ENCODE data around the gene IDI1. TPM values are rescaled to one million over a fixed set of nuclear protein-coding genes. Genes with fewer than 3 reads are reported as not detected.

IDI1 gene
- total RNA-seq, 1 donor from 2014 or later: 45.2 TPM

DNA sequence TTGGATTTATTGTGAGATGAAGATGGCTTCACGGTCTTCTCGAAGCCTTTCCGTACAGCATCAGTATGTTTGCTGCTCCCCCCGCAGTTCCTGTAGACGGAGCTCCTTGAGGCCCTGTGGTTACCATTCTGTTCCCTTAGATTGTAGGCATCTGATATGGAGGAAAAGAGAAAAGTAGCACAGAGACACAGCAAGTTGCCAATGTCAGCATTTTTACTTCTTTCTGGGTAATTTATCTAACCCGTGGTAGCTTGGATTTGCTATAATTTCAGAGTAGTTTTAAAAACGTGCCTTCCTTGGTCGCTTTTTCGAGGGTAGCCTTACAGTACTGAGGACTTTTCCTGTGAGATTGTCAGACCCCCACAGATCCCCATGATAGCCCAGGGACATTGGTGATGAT is 44.8 kb upstream of the IDI1 start:
- DNase-seq (ENCODE audit: extremely low spot score, unreplicated experiment): no peak
- Mint-ChIP-seq H3K27me3 (no peaks in the 10 kb centered on the region), H3K36me3 (peaks cover 18% of the 10 kb centered on the region), H3K4me1 (ENCODE audit: unreplicated experiment) (peaks cover 3% of the 10 kb centered on the region), H3K4me3 (no peak overlapping the region), H3K9me3 (no peaks in the 10 kb centered on the region), H3K27ac (no peak overlapping the region)
- TF ChIP-seq, protein P1, sequence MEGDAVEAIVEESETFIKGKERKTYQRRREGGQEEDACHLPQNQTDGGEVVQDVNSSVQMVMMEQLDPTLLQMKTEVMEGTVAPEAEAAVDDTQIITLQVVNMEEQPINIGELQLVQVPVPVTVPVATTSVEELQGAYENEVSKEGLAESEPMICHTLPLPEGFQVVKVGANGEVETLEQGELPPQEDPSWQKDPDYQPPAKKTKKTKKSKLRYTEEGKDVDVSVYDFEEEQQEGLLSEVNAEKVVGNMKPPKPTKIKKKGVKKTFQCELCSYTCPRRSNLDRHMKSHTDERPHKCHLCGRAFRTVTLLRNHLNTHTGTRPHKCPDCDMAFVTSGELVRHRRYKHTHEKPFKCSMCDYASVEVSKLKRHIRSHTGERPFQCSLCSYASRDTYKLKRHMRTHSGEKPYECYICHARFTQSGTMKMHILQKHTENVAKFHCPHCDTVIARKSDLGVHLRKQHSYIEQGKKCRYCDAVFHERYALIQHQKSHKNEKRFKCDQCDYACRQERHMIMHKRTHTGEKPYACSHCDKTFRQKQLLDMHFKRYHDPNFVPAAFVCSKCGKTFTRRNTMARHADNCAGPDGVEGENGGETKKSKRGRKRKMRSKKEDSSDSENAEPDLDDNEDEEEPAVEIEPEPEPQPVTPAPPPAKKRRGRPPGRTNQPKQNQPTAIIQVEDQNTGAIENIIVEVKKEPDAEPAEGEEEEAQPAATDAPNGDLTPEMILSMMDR (conservative IDR thresholded peaks at IDR 0.05): no peak

DNA sequence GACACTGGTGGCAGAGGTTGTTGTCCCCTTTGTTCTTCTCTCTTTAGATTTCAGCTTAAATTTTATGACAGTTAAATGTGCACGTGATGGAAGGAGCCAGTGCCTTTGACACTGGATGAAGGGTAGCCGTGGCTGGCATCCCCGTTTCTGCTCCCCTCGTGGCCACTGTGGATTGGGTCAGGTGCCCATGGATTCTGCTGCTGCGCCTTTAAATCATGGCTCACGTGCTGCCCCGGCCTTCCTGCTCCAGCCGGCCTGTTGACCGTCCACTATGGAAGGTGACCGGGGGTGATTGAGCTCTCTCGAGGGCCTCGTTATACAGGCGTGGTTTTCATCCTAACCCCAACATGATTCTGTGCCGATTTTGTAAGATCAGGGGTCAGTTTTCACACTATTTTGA is 41.8 kb upstream of the IDI1 start:
- no peak for DNase-seq (ENCODE audit: extremely low spot score, unreplicated experiment)
- Mint-ChIP-seq H3K36me3 (peaks cover 35% of the 10 kb centered on the region), H3K27ac (no peak overlapping the region), H3K4me3 (no peak overlapping the region), H3K27me3 (no peaks in the 10 kb centered on the region), H3K9me3 (no peaks in the 10 kb centered on the region), H3K4me1 (ENCODE audit: unreplicated experiment) (peaks cover 3% of the 10 kb centered on the region)
- TF ChIP-seq, protein P1 (conservative IDR thresholded peaks at IDR 0.05): no peak

DNA sequence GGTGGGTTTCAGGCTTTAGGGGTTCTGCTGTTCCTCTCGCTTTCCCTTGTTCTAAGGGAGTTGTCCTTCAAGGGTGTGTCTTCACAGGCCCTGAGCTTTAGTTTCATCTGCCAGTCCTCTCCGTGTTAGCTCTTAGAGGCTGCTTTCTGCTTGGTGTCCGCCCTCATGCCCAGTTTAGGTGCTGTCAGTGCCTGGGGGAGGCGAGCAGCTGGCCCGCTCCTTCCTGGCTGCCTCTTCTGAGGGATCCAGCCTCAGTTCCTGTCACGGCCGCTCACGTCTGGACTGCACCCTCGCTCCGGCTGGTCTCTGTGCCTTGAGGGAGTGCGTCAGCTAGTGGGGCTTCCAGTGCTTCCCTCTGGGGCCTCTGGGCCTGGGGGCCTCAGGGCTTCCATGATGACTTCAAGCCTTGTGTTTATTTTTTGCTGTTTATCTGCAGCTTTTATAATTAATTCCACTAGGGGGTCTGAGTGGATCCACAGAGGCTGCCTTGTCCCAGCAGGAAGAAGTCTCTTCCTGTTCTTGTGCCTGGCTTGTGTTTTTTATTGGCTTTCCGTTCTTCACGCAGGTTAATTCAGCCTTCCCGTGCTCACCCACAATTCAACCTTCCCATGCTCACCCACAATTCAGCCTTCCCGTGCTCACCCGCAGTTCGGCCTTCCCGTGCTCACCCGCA is 40.2 kb upstream of the IDI1 start:
- no peak overlapping the region for H3K4me3 Mint-ChIP-seq
- H3K9me3 Mint-ChIP-seq: no peaks in the 10 kb centered on the region
- TF ChIP-seq, protein P1 (conservative IDR thresholded peaks at IDR 0.05): no peak
- H3K4me1 Mint-ChIP-seq (ENCODE audit: unreplicated experiment): peaks cover 3% of the 10 kb centered on the region
- no peak overlapping the region for H3K27ac Mint-ChIP-seq
- H3K27me3 Mint-ChIP-seq: no peaks in the 10 kb centered on the region
- H3K36me3 Mint-ChIP-seq: peaks cover 35% of the 10 kb centered on the region
- DNase-seq (ENCODE audit: extremely low spot score, unreplicated experiment): no peak

- no peaks in the 10 kb centered on the region for H3K27me3 Mint-ChIP-seq
- H3K4me1 Mint-ChIP-seq (ENCODE audit: unreplicated experiment): peaks cover 3% of the 10 kb centered on the region
- DNase-seq (ENCODE audit: extremely low spot score, unreplicated experiment): no peak
- H3K9me3 Mint-ChIP-seq: no peaks in the 10 kb centered on the region
- TF ChIP-seq, protein P1 (conservative IDR thresholded peaks at IDR 0.05): no peak
- peaks cover 35% of the 10 kb centered on the region for H3K36me3 Mint-ChIP-seq
- H3K4me3 Mint-ChIP-seq: no peak overlapping the region
- no peak overlapping the region for H3K27ac Mint-ChIP-seq
These were observed 37.9 kb upstream of the IDI1 start for GRCh38 chr10:1086787-1087186.

DNA sequence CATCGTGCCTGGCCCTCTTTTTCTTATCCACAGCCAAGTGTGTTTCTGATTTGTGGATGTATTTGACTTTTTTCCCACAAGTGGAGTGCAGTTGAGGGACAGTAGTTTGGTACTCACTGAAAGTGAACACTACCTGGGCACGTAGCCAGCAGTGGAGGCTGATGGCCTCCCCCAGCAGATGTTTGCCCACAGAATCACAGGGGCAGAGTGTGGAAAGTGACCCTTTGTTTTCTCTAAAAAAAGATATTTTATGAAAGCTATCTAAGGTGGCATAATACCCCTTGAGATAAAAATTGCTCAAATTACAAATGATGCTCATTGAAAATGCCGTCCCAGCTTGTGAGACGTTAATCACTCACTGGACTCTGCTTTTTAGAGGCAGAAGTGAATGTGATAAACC is 36.3 kb upstream of the IDI1 start:
- Mint-ChIP-seq H3K4me1 (ENCODE audit: unreplicated experiment) (peaks cover 3% of the 10 kb centered on the region), H3K4me3 (no peak overlapping the region), H3K9me3 (no peaks in the 10 kb centered on the region), H3K36me3 (peaks cover 25% of the 10 kb centered on the region), H3K27me3 (no peaks in the 10 kb centered on the region), H3K27ac (no peak overlapping the region)
- TF ChIP-seq, protein P1 (conservative IDR thresholded peaks at IDR 0.05): no peak
- DNase-seq (ENCODE audit: extremely low spot score, unreplicated experiment): no peak

All from type B pancreatic cell (in vitro differentiated cells).